ENCODE results near the gene PTPRD. TPM values are rescaled to one million over a fixed set of nuclear protein-coding genes. Genes with fewer than 3 reads are reported as not detected.

Gene PTPRD
- total RNA-seq, 1 experiment from 2014 or later, result not detected

DNA sequence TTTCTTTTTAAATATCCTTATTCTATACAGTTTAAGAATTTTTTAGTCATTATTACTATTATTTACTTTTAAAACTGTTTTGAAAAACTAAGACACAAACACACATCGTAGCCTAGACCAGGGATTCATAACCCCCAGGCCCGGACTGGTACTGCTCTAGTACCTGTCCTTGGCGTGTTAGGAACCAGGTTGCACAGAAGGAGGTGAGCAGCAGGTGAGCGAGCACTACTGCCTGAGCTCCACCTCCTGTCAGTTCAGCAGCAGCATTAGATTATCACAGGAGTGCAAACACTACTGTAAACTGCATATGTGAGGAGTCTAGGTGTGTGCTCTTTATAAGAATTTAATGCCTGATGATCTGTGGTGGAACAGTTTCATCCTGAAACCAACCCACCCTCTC is 357.0 kb downstream of the PTPRD start:
- no peaks in the 10 kb centered on the region for H3K9me3 Mint-ChIP-seq (ENCODE audit: unreplicated experiment)
- intact Hi-C loops (cut with micrococcal nuclease), result no loop called here
- H3K36me3 Mint-ChIP-seq (ENCODE audit: insufficient read depth, unreplicated experiment), result no peaks in the 10 kb centered on the region
- BruUV-seq (replicated peaks), result no TSS peak
- H3K27me3 Mint-ChIP-seq (ENCODE audit: insufficient read depth, unreplicated experiment), result peaks cover 53% of the 10 kb centered on the region
- no peak for DNase-seq (ENCODE audit: unreplicated experiment)
- H3K4me1 Mint-ChIP-seq (ENCODE audit: insufficient read depth, unreplicated experiment), result no peaks in the 10 kb centered on the region
- ChIA-PET POLR2A (interaction anchor here (0.9 kb wide), 1 partner anchor 193 kb away, joined by 3 read pairs; no protein-coding TSS in a partner anchor), CTCF (interaction anchor here (0.7 kb wide), 2 partner anchors 127 to 1940 kb away, joined by 3 read pairs; no protein-coding TSS in a partner anchor)
- no peak overlapping the region for H3K4me3 Mint-ChIP-seq (ENCODE audit: unreplicated experiment)
- TF ChIP-seq CTCF (IDR thresholded peaks at IDR 0.05; ENCODE audit: unreplicated experiment), result no peak
- H3K27ac Mint-ChIP-seq (ENCODE audit: low read depth, unreplicated experiment), result no peak overlapping the region

- Mint-ChIP-seq H3K4me1 (ENCODE audit: insufficient read depth, unreplicated experiment) (no peaks in the 10 kb centered on the region), H3K36me3 (ENCODE audit: insufficient read depth, unreplicated experiment) (no peaks in the 10 kb centered on the region), H3K9me3 (ENCODE audit: unreplicated experiment) (no peaks in the 10 kb centered on the region), H3K27ac (ENCODE audit: low read depth, unreplicated experiment) (no peak overlapping the region), H3K4me3 (ENCODE audit: unreplicated experiment) (no peak overlapping the region), H3K27me3 (ENCODE audit: insufficient read depth, unreplicated experiment) (peaks cover 56% of the 10 kb centered on the region)
- TF ChIP-seq CTCF (IDR thresholded peaks at IDR 0.05; ENCODE audit: unreplicated experiment), result no peak
- ChIA-PET POLR2A (no interaction called here), CTCF (interaction anchor here (1.9 to 2.0 kb wide), 2 partner anchors 11 to 22 kb away, joined by 5 to 7 read pairs; no protein-coding TSS in a partner anchor)
- BruUV-seq (replicated peaks), result no TSS peak
- DNase-seq (ENCODE audit: unreplicated experiment), result no peak
- intact Hi-C loops (cut with micrococcal nuclease), result no loop called here
Observed at GRCh38 chr9:10254338-10254737, 358.5 kb downstream of the PTPRD start.

DNA sequence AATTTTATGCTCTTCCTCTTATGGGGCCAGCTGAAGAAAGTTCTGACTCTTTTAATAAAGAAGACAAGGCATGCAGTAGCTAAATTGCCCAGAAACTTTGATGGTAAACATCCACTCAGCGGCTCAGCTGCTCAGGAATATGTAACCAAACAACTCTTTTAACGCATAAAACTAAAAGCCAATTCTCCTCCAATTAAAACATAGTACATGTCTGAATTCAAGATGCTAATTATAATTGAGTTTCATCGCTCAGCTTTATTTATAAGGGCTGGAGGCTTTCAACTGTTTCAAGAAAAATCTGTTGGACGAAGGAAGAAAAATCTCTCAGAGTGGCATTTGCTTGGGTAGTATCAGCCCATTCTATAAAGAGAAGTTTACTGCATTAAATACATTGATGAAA is 359.5 kb downstream of the PTPRD start:
- no peak for DNase-seq (ENCODE audit: unreplicated experiment)
- intact Hi-C loops (cut with micrococcal nuclease), result no loop called here
- ChIA-PET POLR2A (interaction anchor here (1.1 kb wide), 1 partner anchor 12 kb away, joined by 5 read pairs; no protein-coding TSS in a partner anchor), CTCF (interaction anchor here (1.9 to 2.0 kb wide), 2 partner anchors 12 to 21 kb away, joined by 5 to 7 read pairs; no protein-coding TSS in a partner anchor)
- Mint-ChIP-seq H3K27ac (ENCODE audit: low read depth, unreplicated experiment) (no peak overlapping the region), H3K9me3 (ENCODE audit: unreplicated experiment) (no peaks in the 10 kb centered on the region), H3K36me3 (ENCODE audit: insufficient read depth, unreplicated experiment) (no peaks in the 10 kb centered on the region), H3K4me3 (ENCODE audit: unreplicated experiment) (no peak overlapping the region), H3K4me1 (ENCODE audit: insufficient read depth, unreplicated experiment) (no peaks in the 10 kb centered on the region), H3K27me3 (ENCODE audit: insufficient read depth, unreplicated experiment) (peaks cover 63% of the 10 kb centered on the region)
- no peak for TF ChIP-seq CTCF (IDR thresholded peaks at IDR 0.05; ENCODE audit: unreplicated experiment)
- BruUV-seq (replicated peaks), result no TSS peak

DNA sequence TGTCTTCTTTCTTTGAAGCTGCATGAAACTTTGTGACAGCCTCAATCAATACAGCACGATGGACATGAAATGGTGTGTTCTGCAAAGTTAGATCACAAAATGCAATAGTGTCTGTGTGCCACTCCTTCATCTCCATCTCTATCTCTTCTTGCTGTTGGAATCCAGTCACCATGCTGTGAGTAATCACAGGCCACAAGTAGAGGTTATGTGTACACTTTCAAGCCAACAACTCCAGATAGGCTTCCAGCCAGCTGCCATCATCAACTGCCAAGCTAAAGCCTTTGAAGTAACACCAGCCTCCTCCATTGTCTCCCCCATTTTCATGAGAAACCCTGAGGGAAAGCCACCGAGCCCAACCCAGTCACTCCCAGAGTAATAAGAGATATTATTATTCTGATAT is 360.6 kb downstream of the PTPRD start:
- Mint-ChIP-seq H3K27me3 (ENCODE audit: insufficient read depth, unreplicated experiment) (peaks cover 63% of the 10 kb centered on the region), H3K4me1 (ENCODE audit: insufficient read depth, unreplicated experiment) (no peaks in the 10 kb centered on the region), H3K27ac (ENCODE audit: low read depth, unreplicated experiment) (no peak overlapping the region), H3K9me3 (ENCODE audit: unreplicated experiment) (no peaks in the 10 kb centered on the region), H3K4me3 (ENCODE audit: unreplicated experiment) (no peak overlapping the region), H3K36me3 (ENCODE audit: insufficient read depth, unreplicated experiment) (no peaks in the 10 kb centered on the region)
- TF ChIP-seq CTCF (IDR thresholded peaks at IDR 0.05; ENCODE audit: unreplicated experiment), result no peak
- POLR2A ChIA-PET, result no interaction called here
- no peak for DNase-seq (ENCODE audit: unreplicated experiment)
- no TSS peak for BruUV-seq (replicated peaks)
- CTCF ChIA-PET, result no interaction called here
- intact Hi-C loops (cut with micrococcal nuclease), result no loop called here
